Measurements from ENCODE around the gene COL4A6.

The COL4A6 gene

DNA sequence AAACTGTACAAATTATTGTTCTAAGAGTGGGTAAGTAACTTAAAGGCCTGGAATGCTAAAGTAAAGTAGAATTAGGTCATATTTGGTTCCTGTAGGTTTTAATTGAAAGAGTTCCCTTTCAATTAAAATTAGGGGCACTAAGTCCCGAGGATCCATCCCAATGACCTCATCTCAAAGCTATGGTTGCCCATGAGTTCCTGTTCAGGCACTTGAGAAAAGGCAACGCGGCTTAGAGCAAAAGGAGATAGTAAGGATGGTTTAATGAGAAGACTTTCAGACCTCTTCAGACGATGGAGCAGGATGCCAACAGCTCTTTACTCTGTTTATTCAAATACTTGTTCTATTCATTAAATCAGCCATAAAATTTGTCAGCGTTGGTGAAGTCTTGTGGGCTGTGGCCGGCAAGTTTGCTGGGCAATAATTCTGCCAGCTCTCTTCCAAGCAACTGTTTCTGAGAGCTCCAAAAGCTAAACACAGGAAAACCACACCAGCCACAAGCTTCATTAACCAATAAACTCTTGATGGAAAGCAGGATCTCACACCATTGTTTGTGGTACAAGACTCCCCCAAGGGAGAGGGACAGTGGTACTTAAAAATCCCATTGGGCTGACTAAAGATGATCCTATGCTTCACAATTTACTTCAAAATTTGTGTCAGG lies 167.4 kb downstream of the COL4A6 start:
- DNase-seq: no peak

DNA sequence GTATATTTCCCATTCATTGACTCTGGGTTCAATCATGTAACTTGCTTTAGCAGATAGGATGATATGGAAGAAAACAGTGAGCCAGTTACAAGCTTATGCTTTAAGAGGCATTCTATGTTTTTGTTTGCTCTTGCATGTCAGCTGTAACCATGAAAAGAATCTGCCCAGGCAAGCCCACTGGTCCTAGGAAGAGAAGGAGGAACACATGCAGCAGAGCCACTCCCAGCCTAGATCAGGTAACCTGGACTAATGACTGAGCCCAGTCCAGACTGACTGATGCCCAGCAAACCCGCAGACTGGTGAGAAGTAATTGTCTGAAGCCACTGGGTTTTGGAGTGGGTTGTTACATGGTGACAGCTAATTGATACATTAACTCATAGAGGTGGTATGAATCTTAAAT lies 167.9 kb downstream of the COL4A6 start:
- DNase-seq: no peak

DNA sequence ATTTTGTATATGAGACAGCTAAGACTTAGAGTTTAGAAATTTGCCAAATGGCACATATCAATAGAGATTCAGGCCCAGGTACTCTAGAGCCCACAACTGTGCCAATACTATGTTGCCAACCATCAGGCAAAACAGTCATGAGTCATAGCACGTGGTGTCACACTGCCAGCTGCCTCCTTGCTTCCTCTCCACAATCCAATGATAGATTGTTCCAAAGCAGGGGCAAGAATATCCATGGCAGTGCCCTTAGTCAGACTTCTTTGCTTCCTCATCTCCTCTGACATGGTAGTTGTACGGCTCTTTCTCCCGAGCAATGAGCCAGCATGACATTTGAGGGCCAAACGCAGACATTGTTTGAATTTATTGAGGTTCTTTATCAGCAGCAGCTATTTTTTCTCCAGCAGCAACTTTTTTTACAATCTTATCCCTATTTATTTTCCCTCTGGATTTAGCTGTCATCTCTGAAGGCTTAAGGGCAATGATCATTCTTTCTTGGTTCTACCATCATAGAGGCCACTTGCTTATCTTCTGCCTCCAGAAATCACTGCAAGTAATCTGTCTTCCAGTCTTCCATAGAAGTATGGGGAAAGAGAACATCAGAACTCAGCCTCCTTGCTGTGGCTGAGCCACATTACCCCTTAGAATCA lies 169.7 kb downstream of the COL4A6 start:
- DNase-seq: no peak

DNA sequence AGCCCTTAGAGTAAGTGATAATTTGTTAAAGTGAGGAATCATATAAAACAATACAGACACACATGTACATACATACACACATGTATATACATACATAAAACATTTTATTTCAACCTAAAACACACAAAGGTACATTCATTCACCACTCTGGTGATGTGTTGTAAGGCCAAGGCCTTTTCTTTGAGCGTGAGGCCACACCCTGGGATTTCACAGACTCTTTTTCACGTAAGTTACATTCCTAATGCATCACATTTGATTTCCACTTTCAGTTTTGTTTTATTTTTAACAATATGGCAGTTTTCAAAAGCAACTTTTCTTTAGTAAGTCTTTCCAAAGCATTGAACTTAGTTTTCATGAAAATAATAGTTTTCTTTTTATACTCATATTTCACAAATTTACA lies 170.7 kb downstream of the COL4A6 start:
- no peak for DNase-seq

DNA sequence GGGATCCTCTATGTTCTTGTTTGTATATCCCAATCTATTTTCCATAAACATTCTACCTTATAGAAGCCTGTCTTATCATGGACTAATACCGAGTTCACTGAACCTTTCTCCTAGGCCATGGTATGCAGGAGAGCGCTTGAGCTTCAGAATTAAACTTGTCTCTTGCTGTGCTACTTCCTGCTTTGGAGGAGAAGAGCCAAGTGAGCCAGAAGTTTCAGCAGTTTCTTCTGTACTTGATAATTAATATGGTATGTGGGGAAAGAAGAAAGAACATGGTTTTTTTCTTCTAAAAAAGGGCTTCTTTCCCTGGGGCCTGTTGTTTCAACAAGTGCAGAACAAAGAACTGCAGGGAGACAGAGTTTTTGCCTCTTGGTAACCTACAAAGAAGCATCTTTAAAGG lies 173.8 kb downstream of the COL4A6 start:
- no peak for DNase-seq

DNA sequence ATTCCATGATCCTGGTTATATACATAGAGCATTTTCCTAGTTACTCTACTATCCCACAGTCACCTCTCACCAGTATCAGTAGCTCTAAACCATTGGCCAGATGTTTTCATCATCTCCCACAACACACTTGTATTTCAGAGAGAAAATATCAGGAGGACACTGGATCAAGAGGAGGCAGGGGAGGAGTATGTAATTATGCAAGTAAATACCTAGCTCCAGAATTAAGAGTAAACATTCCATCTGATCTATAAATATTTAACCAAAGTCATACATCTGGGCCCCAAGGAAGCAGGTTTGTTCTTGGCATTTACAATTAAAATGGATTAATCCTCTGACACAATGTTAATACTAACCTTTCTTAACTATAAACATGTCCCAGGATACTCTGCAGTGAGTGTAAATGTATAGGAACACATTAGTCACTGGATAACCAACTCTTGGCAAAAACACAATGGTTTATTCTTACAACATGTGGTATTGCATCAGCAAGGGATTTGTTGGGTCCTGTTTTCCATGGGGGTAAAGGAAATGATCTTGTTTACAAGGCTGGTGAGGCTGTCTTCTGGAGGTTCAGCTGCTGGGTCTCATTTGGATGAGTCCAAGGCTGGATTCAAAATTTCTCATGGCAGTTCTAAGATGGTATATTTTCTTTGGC lies 176.5 kb downstream of the COL4A6 start:
- no peak for DNase-seq

DNA sequence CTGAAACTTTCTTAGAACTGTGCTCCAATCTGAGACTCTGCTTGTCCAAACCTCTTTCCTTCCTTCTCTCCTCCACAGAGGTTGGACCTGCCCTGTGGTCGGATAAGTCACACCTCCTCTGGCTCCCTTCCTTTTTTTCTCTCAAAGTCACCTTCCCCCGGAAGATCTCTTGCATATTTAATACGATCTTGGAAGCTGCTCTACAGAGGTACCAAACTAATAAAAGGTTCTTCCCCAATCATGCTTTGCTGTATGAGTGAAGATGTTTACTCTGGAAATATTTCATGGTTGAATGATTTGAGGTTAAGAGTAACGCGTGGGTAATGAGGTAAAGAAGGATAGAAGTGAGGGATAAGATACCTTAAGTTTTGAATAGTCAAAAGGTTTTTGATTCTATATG lies 180.7 kb downstream of the COL4A6 start:
- DNase-seq: no peak

DNA sequence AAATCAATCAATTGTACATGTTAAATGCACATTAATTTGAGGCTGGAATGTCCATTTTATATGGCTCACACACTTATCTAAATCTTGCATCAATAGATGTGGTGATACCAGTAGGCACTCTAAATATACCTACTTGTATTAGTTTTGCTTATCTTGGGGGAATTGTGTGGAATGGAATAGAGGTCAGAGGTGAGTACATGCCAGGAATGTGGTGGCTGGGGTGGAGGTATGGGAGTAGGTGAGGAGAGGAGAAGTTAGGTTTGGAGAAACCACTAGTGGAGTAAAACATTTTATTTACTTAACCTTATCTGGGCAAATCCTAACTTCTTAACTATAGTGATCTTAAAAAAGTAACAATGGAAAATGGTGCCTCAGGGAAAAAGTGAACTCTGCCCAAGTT lies 183.6 kb downstream of the COL4A6 start:
- DNase-seq: no peak

DNA sequence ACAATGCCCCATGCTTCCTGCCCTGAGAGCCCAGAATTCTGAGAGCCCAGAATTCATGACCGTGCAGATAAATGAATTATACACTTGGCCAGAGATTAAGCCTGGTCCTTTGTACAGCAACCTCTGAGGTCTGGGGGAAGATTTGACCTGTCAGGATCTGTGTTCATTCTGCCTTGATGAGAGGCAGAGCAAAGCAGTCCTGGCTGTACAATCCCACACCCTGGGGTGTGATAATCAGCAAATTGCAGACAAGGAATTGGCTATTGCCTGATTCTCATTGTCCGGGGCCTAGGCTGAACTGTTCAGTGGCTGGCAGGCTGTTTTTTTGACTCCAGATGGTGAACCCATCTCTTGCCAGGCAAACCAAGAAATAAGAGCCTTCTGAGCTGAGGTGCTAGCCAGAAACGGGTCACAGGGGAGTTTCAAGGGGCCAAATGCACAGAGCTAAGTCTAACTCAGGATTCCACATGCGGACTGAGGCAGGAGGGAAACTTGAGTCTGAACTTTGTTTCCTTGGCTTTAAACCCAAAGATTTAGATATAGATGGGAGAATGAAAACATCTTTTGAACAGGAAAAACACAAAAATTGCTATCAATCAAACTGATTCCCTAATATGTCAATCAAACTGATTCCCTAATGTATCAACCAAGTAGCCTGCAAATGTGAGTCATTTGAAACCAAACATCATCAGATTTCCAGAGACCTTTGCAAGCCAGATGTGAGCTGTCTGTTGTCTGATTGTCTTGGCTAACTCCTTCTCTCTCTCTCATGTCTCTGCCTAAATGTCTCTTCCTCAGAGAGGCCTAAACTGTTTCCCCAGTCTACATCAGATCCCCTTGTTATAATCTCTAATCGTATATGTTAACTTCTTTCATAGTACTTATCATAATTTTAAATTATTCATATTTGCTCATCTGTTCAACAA lies 187.3 kb downstream of the COL4A6 start:
- DNase-seq: no peak

DNA sequence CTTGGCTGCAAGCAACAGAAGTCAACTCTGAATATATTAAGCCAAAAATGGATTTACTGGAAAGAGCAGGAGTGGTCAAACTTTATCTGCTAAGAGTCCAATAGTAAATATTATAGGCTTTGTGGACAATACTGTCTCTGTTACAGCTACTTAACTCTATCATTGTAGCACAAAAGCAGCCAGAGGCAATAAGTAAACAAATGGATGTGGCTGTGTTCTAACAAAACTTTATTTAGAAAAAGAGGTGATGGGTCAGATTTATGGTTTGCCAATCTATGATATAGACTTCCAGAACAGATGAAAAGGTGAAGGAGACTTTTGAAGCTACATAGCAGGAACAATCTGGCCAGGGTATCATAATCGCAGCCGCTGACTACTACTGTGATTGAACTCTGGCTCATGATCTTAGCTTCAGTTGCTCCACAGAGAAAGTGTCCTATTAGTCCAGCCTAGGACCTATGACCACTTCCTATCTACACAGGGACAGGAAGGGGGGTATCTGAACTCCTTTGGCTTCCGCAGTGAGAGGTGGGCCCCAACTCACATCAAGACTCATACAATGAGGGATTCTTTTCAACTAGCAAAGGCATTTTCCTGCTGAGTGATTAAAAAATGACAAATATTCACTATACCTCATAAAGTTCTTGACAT lies 191.8 kb downstream of the COL4A6 start:
- DNase-seq: no peak

DNA sequence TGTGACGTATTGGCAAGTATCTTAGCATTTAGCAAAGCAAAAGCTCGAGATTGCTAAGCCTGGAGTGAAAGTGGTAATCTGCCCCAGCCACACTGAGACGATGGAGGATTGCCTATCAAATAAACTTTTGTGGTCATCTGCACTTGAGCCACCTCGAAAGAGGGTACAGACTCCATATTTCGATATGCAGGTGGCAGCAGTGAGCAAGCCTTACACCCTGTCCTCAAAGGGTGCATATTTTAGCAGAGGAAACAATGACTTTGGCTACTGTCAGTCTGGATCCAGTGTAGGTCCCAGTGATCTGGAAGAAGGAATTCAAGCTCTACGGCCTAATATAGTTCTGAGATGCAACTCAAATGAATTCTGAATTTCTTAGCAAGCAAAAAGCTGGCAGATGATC lies 192.8 kb downstream of the COL4A6 start:
- no peak for DNase-seq

DNA sequence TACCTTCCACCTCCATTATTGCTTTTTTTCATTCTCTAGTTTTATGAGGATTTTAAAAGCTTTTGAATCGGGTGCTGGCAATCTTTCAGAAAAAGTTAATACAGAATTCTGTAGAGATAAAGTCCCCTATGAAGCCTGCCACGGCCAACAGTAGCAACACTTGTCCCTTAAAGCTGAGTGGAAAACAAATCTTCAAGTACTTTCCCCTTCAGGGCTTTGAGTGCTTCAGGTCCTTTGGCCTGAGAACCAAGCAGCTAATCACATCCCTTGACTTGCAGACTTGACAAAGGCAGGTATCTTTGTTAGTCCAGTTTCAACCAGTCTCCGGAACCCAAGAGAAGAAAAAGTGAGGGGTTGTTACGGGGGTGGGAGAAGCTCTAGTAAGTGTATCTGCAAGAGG lies 202.2 kb downstream of the COL4A6 start:
- DNase-seq: no peak

DNA sequence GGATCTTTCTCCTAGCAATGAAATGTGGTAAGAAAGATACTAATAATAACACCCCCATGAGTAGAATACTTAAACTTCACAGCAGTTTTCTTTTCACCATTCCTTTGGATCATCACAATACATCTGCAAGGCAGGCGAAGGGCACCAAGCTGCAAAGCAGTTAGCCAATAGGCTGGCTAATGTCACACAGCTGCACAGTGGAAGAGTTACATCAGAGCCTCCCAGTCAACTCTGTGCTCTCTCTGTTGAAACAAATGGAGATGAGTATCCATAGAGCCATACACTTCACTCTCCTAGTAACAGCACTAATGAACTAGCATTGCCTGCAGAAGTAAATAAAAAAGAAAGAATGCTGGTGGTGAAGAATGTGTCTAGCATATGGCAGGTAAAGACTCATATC lies 207.6 kb downstream of the COL4A6 start:
- DNase-seq: no peak

DNA sequence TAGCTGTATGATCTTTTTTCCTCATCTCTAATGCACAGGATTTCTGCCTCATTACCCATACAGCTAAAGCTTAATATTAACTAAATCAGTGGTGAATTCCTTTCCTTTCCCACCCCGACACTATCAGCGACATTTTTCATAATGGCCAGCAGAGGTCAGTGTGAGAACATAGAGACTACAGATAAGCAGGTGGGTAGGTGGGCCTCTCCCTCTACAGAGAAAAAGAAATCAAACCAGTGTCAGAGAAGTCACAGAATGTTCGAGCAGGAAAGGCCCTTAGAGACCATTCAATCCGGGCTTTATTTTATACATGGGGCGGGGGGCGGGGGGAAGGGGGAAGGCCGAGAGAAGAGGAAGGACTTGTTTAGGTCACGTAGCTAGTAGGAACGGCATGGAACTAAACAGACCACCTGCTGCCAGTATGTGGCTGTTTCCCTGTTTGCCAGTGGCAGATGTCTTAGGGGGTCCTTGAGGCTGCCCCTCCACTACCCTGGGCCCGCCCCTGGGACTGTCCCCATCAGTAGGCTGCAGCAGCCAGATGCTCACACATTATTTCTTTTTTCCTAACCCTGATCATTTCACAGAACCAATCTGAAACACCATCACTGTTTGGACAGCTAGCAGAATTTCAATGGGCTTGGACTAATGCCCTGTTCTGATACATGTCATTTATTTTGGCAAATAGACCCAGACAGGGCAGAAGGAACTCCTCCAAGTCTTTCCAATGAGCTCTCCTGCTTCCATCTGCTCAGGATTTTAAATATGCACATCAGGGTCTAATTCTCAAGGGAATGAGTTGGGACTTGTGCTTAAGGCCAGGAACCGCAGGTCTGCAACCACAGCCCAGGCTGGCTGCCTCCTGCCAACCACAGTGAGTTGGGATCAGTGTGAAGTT lies 213.2 kb downstream of the COL4A6 start:
- peak in 1 of 5 donors; percentile 8 for DNase-seq

DNA sequence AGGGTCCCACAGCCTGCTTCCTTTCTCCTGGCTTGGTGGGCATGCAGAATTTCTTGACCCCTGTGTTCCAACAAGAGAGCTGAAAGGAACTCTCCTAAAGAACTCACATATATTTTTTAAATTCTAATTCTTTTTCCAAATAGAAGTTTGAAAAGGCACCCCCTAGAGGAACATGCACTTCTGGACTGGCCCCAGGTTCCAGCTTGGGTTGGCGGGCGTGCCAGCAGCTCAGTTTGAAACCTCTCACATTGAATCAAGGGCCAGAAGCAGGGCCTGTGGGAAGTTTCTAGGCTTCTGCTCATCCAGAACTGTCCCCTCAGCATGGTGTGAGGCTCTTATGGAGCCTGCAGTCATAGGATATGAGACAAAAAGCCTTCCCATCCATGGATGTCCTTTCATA lies 214.0 kb downstream of the COL4A6 start:
- no peak for DNase-seq

DNA sequence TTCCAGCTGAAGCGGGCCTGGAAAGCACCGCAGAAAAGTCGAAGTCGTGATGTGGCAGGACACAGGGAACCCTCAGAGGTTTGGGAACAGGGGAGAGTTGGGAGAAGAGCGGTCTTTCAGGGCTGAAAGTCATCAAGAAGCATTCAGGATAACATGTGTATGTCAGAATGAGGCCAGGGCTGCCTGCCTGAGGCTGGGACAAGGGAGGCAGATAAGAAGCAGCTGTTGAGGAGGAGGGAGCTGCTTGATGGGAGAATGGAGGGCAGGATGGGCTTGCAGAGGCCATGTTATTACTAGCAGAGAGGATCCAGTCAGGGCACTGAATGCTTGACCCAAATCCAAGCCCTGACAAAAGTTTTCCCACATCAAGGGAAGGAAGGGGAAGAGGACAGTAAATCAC lies 214.6 kb downstream of the COL4A6 start:
- no peak for DNase-seq

DNA sequence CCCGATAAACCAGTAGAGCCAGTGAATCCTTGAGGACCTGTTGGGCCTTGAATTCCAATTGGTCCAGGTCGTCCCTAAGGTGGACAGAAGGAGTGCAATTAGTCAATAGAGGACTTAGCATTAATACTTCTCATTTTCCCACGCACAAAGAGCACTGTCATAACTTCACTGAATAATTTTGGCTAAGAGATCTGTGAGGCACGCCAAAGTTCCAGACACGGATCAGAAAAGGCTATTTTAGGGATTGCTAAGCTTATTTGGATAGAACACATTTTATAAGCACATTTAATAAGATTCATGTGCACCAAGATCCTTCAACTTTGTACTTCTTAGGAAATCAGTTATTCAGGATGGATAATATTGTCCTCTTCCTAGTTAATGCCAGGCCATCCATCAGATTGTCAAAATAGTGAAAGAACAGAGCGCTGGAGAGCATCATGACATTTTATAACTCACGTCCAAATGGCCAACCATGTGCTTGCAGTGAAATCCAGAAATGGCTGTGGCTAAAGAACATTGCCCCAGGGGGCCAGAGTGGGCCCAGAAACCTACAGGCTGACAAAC lies 216.8 kb downstream of the COL4A6 start:
- DNase-seq: no peak

DNA sequence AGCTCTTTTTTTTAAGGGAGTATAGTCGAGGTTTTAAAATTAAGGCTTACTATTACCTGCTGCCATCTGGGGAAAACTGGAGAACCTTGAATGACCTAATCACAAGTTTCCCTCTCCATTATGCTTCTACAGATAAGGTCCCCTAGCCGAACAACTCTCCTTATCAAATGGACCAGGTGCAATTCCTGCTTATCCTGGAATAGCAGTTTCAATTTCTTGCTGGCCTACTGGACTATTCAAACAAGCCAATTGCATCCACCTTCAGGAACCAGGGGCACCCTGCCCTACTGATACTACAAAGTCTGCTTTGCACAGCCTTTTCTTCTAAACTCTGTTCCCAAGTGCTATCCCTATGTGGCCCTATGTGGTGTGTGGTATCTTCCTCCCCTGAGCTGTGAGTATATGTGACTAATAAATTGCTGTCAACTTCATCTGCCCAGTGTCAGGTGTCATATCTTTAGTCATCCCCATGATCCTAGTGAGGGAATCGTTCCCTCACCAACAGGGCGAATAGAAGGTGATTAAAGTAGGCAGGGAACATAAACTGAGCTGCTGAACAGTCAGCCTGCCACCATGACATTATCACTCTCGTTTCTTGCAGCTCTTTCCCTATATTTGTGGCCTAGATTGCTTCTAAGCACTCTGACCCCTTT lies 218.1 kb downstream of the COL4A6 start:
- no peak for DNase-seq

DNA sequence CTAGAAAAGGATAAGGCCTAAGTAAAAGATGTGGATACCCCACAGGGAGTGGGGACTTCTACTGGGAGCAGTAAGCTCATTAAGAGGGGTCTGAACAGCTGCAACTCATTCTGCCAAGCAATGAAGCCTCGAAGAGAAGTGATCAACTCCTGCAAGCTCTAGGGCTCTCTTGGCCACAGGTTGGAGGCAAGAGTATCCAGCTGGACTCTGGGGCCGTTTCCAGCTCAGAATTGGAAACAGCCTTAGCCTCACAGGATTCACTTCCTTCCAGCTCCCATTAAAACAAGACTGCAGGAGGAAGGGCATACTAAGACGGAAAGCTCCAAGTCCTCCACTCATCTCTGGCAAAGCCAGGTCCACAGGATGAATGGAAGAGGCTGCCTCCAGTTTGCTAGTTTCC lies 220.3 kb downstream of the COL4A6 start:
- no peak for DNase-seq

DNA sequence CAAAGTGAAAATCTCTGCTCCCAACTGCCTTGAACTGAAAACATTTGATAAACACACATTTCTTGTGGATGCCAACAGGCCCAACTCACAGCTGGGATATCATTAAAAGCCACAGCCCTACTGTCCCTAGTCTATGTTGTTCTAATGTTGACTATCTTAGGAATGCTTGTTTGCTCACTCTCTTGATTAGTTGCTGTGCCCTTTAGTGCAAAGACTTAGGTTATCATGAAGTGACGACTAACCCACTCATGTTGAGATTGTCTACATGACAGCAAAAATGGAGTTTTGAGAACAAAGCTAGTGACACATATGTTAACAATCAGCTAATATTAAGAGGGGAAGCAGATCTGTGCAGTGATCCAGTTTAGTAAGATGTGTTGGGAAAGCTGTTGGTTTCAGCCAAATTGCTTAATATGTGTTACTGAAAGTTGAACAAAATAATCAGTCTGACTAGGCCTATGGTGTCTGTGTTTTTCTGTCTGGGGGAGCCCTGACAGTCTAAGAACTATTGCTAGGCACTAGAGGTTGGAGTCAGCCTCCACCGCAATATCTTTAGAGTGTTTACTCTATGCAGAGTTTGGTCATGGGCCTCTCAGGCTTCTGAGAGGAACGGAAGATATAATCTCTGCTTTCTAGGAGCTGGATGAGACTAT lies 221.2 kb downstream of the COL4A6 start:
- no peak for DNase-seq
